ENCODE results near the gene PNMA6E.

GRCh38 chrX:153380691-153381090, 20.5 kb downstream of the PNMA6E start:
- TF ChIP-seq CTCF (IDR thresholded peaks at IDR 0.05), result no peak
- no peak for TF ChIP-seq POLR2A (IDR thresholded peaks at IDR 0.05)
